ENCODE measurements around the gene RNF113A.
A peak's percentile ranks its signal among the peaks of the same experiment; 100 is the strongest.

Gene RNF113A

DNA sequence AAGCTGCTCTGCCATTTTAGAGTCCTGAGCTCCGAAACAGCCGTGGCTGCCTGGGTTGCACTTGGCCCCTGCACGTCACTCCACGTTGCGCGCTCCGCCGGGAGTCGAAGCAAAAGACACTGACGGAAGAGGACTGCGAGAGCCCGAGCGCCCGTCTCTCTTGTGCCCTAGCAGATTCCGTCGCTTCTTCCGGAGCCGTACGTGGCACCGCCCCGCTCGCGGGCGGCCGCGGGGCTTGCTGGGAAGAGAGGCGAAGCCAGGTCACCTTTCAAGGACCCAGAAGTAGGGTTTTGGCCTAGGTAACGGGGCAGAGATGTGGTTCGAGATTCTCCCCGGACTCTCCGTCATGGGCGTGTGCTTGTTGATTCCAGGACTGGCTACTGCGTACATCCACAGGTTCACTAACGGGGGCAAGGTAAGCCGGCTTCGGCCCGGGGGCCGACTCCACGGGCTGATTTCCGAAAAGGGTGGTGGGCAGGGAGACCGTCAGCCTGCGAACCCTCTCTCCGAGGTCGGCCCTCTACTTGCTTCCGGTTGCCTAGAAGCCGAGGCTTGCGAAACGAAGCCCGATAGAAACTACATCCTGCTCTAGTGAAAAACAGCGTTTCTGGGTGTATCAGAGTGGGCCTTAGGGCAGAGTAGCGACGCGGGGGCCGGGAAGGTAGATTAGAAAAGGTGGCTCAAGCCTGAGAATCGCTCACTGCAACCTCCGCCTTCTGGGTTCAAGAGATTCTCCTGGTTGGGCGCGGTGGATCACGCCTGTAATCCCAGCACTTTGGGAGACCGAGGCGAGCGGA, at the start of gene RNF113A, which contains the start of gene NDUFA1:
Gene RNF113A, minus strand, starts transcription at position 135 of the 797 bp plus-strand sequence. Its CDS starts 120 bp downstream, at position 15.
Gene NDUFA1, plus strand, starts transcription at position 234 of the 797 bp plus-strand sequence. Its CDS starts 80 bp downstream, at position 314.
- H3K4me3 ChIP-seq (replicated peaks in 1 of 2; ENCODE audit: low read depth in 2 of 2, low read length in 2 of 2), result peak within 1 kb of the TSS; percentile 69
- peak; percentile 79 to 88 for DNase-seq (ENCODE audit: low read depth in 2 of 2)
- TF ChIP-seq, protein P1, sequence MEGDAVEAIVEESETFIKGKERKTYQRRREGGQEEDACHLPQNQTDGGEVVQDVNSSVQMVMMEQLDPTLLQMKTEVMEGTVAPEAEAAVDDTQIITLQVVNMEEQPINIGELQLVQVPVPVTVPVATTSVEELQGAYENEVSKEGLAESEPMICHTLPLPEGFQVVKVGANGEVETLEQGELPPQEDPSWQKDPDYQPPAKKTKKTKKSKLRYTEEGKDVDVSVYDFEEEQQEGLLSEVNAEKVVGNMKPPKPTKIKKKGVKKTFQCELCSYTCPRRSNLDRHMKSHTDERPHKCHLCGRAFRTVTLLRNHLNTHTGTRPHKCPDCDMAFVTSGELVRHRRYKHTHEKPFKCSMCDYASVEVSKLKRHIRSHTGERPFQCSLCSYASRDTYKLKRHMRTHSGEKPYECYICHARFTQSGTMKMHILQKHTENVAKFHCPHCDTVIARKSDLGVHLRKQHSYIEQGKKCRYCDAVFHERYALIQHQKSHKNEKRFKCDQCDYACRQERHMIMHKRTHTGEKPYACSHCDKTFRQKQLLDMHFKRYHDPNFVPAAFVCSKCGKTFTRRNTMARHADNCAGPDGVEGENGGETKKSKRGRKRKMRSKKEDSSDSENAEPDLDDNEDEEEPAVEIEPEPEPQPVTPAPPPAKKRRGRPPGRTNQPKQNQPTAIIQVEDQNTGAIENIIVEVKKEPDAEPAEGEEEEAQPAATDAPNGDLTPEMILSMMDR (IDR thresholded peaks at IDR 0.05; ENCODE audit: low read depth, low read length), result no peak

DNA sequence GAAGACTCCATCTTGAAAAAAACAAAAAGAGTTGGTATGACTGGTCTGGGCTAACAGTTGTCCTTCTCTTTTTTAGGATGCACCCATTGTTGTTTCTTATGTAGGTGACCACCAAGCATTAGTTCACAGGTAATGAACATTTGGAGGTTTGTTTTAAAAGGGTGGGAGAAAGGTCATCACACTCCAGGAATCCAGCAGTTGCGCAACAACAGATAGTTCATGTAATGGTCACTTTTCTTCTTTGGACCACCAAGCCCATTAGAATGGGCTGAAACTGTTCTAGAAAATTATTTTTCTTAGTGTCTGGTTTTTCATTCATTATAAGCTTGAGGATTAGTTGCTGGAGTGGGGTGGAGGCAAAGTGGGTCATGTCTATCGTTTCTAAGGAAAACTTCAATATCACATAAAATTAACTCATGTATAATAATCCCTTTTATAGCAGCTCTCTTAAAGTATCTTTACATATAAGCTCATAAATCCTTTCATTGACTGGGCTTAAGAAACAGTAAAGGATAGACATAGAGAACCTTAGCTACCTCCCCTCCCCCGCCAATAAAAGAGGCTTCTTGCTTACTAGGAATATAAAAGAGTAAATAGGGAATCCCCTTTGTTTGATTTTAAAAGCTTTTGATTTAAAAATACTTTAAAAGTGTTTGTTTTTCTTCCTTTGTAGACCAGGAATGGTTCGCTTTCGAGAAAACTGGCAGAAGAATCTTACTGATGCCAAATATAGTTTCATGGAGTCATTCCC, 48.5 kb upstream of the RNF113A start:
- TF ChIP-seq, protein P1 (IDR thresholded peaks at IDR 0.05; ENCODE audit: low read depth, low read length), result no peak
- no peak for DNase-seq (ENCODE audit: low read depth in 2 of 2)
- no peak overlapping the region for H3K4me3 ChIP-seq (replicated peaks in 1 of 2; ENCODE audit: low read depth in 2 of 2, low read length in 2 of 2)

DNA sequence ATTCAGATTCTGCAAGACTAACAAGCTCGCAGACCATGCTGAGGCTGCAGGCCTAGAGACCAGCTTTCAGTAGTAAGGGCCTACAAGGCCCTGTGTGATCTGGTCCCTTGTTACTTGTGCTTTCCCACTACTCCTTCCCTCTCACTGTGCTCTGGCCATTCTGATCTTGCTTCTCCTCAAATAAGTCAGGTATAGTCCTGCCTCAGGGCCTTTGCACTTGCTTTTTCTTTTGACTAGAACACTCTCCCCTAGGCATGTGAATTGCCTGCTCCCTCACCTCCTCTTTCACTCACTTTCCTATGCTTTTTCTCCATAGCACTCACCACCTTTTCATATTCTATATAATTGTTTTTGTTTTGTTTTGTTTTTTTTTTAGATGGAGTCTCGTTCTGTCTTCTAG, 46.3 kb upstream of the RNF113A start:
- no peak overlapping the region for H3K4me3 ChIP-seq (replicated peaks in 1 of 2; ENCODE audit: low read depth in 2 of 2, low read length in 2 of 2)
- TF ChIP-seq, protein P1 (IDR thresholded peaks at IDR 0.05; ENCODE audit: low read depth, low read length), result no peak
- no peak for DNase-seq (ENCODE audit: low read depth in 2 of 2)

DNA sequence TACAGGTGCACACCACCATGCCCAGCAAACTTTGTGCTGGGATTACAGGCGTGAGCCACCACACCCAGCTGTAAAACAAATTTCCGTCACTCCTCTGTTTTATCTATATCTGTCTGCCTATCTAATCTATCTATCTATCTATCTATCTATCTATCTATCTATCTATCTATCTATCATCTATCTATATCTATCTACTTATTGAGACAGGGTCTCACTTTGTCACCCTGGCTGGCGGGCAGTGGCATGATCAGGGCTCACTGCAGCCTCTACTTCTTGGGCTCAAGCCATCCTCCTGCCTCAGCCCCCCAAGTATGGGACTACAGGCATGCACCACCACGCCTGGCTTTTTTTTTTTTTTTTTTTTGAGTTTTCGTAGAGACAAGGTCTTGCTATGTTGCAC, 44.8 kb upstream of the RNF113A start:
- TF ChIP-seq, protein P1 (IDR thresholded peaks at IDR 0.05; ENCODE audit: low read depth, low read length), result no peak
- H3K4me3 ChIP-seq (replicated peaks in 1 of 2; ENCODE audit: low read depth in 2 of 2, low read length in 2 of 2), result no peak overlapping the region
- DNase-seq (ENCODE audit: low read depth in 2 of 2), result no peak

DNA sequence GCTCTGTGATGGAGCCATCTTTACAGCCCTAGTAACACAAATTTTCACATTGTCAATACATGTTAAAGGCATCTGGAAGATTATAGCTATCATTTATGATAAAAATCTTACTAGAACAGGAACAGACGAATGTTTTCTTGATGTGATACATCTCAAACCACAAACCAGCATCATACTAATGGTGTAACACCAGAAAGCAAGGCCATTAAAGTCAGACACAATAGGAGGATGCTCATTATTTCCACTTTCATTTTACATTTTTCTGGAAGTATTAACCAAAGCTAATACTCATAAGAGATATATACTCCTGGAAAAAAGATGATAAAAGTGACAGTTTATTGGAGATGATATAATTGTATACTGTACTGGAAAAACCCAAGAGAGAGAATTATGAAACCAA, 29.4 kb upstream of the RNF113A start:
- TF ChIP-seq, protein P1 (IDR thresholded peaks at IDR 0.05; ENCODE audit: low read depth, low read length), result no peak
- no peak for DNase-seq (ENCODE audit: low read depth in 2 of 2)

DNA sequence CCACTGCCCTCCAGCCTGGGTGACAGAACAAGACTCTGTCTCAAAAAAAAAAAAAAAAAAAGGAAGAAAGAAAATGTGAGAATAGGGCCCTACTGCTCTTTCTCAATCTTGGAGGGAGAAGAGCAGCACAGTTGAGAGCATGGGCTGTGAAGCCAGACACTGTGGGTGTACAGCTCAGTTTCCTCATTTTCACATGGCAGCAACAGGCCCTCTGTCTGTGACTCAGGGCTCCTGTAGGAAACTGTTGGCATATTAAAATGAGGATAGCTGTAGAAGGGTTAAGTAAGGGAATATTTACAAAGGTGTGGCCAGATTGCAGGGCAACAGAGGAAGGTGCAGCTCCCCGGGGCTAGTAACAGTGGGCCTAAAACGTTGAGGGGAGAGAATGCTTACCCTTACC, 27.6 kb upstream of the RNF113A start:
- DNase-seq (ENCODE audit: low read depth in 2 of 2), result no peak
- TF ChIP-seq, protein P1 (IDR thresholded peaks at IDR 0.05; ENCODE audit: low read depth, low read length), result no peak
- no peak overlapping the region for H3K4me3 ChIP-seq (replicated peaks in 1 of 2; ENCODE audit: low read depth in 2 of 2, low read length in 2 of 2)

More for the DNA sequence above, 29.4 kb upstream of the RNF113A start:
- H3K4me3 ChIP-seq (replicated peaks in 1 of 2; ENCODE audit: low read depth in 2 of 2, low read length in 2 of 2), result no peak overlapping the region

Measured in cardiac fibroblast (primary cell).